ENCODE results near the gene EPHA5. TPM values are rescaled to one million over a fixed set of nuclear protein-coding genes. Genes with fewer than 3 reads are reported as not detected.

EPHA5 gene
- total RNA-seq, 1 experiment from 2014 or later, result 0.04 TPM

DNA sequence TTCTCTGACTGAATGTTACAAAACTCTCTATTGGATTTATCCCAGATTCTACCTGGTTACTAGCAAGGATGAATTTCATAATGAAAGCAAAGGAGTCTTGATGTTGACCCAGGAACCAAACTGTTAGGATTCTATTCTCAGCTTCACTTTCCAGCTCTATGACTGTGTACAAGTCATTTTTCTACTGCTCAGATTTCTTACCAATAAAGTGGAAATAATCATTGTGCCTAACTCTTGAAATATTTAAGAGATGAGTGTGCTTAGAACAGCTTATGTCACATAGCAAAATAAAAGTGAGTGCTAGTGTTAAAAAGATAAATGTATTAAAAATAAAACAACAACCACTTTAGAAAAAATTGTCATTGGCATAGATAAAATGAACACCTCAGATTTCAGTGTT is 45.6 kb downstream of the EPHA5 start:
- TF ChIP-seq TEAD4 (CRISPR knock-in tag; IDR thresholded peaks at IDR 0.05) (no peak), ZNF232 (CRISPR knock-in tag; IDR thresholded peaks at IDR 0.05) (no peak), ZNF396 (CRISPR knock-in tag; IDR thresholded peaks at IDR 0.05; ENCODE audit: borderline replicate concordance) (no peak), ZNF671 (CRISPR knock-in tag; IDR thresholded peaks at IDR 0.05) (no peak), GABPB1 (CRISPR knock-in tag; IDR thresholded peaks at IDR 0.05) (no peak), GRHL2 (CRISPR knock-in tag; IDR thresholded peaks at IDR 0.05; ENCODE audit: insufficient replicate concordance, severe bottlenecking) (no peak), SOX15 (CRISPR knock-in tag; IDR thresholded peaks at IDR 0.05) (no peak), SP1 (CRISPR knock-in tag; conservative IDR thresholded peaks at IDR 0.05) (no peak), OVOL2 (CRISPR knock-in tag; IDR thresholded peaks at IDR 0.05; ENCODE audit: borderline replicate concordance) (no peak)
- TF ChIP-seq, protein P1, sequence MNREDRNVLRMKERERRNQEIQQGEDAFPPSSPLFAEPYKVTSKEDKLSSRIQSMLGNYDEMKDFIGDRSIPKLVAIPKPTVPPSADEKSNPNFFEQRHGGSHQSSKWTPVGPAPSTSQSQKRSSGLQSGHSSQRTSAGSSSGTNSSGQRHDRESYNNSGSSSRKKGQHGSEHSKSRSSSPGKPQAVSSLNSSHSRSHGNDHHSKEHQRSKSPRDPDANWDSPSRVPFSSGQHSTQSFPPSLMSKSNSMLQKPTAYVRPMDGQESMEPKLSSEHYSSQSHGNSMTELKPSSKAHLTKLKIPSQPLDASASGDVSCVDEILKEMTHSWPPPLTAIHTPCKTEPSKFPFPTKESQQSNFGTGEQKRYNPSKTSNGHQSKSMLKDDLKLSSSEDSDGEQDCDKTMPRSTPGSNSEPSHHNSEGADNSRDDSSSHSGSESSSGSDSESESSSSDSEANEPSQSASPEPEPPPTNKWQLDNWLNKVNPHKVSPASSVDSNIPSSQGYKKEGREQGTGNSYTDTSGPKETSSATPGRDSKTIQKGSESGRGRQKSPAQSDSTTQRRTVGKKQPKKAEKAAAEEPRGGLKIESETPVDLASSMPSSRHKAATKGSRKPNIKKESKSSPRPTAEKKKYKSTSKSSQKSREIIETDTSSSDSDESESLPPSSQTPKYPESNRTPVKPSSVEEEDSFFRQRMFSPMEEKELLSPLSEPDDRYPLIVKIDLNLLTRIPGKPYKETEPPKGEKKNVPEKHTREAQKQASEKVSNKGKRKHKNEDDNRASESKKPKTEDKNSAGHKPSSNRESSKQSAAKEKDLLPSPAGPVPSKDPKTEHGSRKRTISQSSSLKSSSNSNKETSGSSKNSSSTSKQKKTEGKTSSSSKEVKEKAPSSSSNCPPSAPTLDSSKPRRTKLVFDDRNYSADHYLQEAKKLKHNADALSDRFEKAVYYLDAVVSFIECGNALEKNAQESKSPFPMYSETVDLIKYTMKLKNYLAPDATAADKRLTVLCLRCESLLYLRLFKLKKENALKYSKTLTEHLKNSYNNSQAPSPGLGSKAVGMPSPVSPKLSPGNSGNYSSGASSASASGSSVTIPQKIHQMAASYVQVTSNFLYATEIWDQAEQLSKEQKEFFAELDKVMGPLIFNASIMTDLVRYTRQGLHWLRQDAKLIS (CRISPR knock-in tag; IDR thresholded peaks at IDR 0.05; ENCODE audit: borderline replicate concordance), result no peak
- TF ChIP-seq, protein P2, sequence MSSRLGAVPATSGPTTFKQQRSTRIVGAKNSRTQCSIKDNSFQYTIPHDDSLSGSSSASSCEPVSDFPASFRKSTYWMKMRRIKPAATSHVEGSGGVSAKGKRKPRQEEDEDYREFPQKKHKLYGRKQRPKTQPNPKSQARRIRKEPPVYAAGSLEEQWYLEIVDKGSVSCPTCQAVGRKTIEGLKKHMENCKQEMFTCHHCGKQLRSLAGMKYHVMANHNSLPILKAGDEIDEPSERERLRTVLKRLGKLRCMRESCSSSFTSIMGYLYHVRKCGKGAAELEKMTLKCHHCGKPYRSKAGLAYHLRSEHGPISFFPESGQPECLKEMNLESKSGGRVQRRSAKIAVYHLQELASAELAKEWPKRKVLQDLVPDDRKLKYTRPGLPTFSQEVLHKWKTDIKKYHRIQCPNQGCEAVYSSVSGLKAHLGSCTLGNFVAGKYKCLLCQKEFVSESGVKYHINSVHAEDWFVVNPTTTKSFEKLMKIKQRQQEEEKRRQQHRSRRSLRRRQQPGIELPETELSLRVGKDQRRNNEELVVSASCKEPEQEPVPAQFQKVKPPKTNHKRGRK (CRISPR knock-in tag; IDR thresholded peaks at IDR 0.05; ENCODE audit: borderline replicate concordance), result no peak
- TF ChIP-seq, protein P3, sequence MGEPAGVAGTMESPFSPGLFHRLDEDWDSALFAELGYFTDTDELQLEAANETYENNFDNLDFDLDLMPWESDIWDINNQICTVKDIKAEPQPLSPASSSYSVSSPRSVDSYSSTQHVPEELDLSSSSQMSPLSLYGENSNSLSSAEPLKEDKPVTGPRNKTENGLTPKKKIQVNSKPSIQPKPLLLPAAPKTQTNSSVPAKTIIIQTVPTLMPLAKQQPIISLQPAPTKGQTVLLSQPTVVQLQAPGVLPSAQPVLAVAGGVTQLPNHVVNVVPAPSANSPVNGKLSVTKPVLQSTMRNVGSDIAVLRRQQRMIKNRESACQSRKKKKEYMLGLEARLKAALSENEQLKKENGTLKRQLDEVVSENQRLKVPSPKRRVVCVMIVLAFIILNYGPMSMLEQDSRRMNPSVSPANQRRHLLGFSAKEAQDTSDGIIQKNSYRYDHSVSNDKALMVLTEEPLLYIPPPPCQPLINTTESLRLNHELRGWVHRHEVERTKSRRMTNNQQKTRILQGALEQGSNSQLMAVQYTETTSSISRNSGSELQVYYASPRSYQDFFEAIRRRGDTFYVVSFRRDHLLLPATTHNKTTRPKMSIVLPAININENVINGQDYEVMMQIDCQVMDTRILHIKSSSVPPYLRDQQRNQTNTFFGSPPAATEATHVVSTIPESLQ (CRISPR knock-in tag; IDR thresholded peaks at IDR 0.05), result no peak
- TF ChIP-seq, protein P4, sequence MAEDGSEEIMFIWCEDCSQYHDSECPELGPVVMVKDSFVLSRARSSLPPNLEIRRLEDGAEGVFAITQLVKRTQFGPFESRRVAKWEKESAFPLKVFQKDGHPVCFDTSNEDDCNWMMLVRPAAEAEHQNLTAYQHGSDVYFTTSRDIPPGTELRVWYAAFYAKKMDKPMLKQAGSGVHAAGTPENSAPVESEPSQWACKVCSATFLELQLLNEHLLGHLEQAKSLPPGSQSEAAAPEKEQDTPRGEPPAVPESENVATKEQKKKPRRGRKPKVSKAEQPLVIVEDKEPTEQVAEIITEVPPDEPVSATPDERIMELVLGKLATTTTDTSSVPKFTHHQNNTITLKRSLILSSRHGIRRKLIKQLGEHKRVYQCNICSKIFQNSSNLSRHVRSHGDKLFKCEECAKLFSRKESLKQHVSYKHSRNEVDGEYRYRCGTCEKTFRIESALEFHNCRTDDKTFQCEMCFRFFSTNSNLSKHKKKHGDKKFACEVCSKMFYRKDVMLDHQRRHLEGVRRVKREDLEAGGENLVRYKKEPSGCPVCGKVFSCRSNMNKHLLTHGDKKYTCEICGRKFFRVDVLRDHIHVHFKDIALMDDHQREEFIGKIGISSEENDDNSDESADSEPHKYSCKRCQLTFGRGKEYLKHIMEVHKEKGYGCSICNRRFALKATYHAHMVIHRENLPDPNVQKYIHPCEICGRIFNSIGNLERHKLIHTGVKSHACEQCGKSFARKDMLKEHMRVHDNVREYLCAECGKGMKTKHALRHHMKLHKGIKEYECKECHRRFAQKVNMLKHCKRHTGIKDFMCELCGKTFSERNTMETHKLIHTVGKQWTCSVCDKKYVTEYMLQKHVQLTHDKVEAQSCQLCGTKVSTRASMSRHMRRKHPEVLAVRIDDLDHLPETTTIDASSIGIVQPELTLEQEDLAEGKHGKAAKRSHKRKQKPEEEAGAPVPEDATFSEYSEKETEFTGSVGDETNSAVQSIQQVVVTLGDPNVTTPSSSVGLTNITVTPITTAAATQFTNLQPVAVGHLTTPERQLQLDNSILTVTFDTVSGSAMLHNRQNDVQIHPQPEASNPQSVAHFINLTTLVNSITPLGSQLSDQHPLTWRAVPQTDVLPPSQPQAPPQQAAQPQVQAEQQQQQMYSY (CRISPR knock-in tag; IDR thresholded peaks at IDR 0.05), result no peak
- TF ChIP-seq, protein P5, sequence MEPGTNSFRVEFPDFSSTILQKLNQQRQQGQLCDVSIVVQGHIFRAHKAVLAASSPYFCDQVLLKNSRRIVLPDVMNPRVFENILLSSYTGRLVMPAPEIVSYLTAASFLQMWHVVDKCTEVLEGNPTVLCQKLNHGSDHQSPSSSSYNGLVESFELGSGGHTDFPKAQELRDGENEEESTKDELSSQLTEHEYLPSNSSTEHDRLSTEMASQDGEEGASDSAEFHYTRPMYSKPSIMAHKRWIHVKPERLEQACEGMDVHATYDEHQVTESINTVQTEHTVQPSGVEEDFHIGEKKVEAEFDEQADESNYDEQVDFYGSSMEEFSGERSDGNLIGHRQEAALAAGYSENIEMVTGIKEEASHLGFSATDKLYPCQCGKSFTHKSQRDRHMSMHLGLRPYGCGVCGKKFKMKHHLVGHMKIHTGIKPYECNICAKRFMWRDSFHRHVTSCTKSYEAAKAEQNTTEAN (CRISPR knock-in tag; IDR thresholded peaks at IDR 0.05), result no peak
- TF ChIP-seq, protein P6, sequence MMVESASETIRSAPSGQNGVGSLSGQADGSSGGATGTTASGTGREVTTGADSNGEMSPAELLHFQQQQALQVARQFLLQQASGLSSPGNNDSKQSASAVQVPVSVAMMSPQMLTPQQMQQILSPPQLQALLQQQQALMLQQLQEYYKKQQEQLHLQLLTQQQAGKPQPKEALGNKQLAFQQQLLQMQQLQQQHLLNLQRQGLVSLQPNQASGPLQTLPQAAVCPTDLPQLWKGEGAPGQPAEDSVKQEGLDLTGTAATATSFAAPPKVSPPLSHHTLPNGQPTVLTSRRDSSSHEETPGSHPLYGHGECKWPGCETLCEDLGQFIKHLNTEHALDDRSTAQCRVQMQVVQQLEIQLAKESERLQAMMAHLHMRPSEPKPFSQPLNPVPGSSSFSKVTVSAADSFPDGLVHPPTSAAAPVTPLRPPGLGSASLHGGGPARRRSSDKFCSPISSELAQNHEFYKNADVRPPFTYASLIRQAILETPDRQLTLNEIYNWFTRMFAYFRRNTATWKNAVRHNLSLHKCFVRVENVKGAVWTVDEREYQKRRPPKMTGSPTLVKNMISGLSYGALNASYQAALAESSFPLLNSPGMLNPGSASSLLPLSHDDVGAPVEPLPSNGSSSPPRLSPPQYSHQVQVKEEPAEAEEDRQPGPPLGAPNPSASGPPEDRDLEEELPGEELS (CRISPR knock-in tag; IDR thresholded peaks at IDR 0.05), result no peak
- TF ChIP-seq, protein P7, sequence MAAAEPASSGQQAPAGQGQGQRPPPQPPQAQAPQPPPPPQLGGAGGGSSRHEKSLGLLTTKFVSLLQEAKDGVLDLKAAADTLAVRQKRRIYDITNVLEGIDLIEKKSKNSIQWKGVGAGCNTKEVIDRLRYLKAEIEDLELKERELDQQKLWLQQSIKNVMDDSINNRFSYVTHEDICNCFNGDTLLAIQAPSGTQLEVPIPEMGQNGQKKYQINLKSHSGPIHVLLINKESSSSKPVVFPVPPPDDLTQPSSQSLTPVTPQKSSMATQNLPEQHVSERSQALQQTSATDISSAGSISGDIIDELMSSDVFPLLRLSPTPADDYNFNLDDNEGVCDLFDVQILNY (CRISPR knock-in tag; IDR thresholded peaks at IDR 0.05), result no peak
- TF ChIP-seq, protein P8, sequence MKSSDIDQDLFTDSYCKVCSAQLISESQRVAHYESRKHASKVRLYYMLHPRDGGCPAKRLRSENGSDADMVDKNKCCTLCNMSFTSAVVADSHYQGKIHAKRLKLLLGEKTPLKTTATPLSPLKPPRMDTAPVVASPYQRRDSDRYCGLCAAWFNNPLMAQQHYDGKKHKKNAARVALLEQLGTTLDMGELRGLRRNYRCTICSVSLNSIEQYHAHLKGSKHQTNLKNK (CRISPR knock-in tag; IDR thresholded peaks at IDR 0.05), result no peak
- TF ChIP-seq, protein P9, sequence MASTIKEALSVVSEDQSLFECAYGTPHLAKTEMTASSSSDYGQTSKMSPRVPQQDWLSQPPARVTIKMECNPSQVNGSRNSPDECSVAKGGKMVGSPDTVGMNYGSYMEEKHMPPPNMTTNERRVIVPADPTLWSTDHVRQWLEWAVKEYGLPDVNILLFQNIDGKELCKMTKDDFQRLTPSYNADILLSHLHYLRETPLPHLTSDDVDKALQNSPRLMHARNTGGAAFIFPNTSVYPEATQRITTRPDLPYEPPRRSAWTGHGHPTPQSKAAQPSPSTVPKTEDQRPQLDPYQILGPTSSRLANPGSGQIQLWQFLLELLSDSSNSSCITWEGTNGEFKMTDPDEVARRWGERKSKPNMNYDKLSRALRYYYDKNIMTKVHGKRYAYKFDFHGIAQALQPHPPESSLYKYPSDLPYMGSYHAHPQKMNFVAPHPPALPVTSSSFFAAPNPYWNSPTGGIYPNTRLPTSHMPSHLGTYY (CRISPR knock-in tag; IDR thresholded peaks at IDR 0.05), result no peak
- Mint-ChIP-seq H3K27me3 (ENCODE audit: low read depth) (no peaks in the 10 kb centered on the region), H3K36me3 (no peaks in the 10 kb centered on the region), H3K27ac (no peak overlapping the region), H3K4me3 (no peak overlapping the region), H3K4me1 (no peaks in the 10 kb centered on the region), H3K9me3 (no peaks in the 10 kb centered on the region)
- ChIA-PET CTCF (no interaction called here), POLR2A (no interaction called here)
- DNase-seq (ENCODE audit: low spot score) (no peak), ATAC-seq (no peak)

All from WTC11 (cell line).